Stomach (tissue), 9 donors: ENCODE measurements around the gene FYN. TPM values are rescaled to one million over a fixed set of nuclear protein-coding genes. Genes with fewer than 3 reads are reported as not detected.

Experiments
- DNase-seq, 2 donors: peaks; one replicate each; pipeline versions ENCODE4 v3.0.0 to v3.0.0-alpha.2; 2013 to 2019
- H3K27ac ChIP-seq, 5 donors: fragments of 200-600 bp in 4 of 5; sonication (generic) in 4 of 5; one replicate each; pipeline ENCODE4 v1.5.1; 2013 to 2019; ENCODE audit warnings: mild to moderate bottlenecking in 1 of 5, moderate library complexity in 1 of 5
- H3K27me3 ChIP-seq, 3 donors: fragments of 200-600 bp; sonication (generic); one replicate each; pipeline ENCODE4 v1.5.1; 2017 to 2019; ENCODE audit warnings: mixed run types in 1 of 3
- H3K36me3 ChIP-seq, 4 donors: fragments of 200-600 bp; sonication (generic); 1 replicate in 3 of 4; 2 replicates in 1 of 4; pipeline ENCODE4 v1.5.1; 2016 to 2019
- H3K4me1 ChIP-seq, 4 donors: fragments of 200-600 bp; sonication (generic); one replicate each; pipeline ENCODE4 v1.5.1; 2016 to 2019
- H3K4me3 ChIP-seq, 4 donors: fragments of 200-600 bp; sonication (generic) in 3 of 4; one replicate each; pipeline ENCODE4 v1.5.1; 2016 to 2019; ENCODE audit warnings: mild to moderate bottlenecking in 1 of 4
- H3K9me3 ChIP-seq, 4 donors: fragments of 200-600 bp; sonication (generic); one replicate each; pipeline ENCODE4 v1.5.1; 2016 to 2019
- EP300 ChIP-seq: sonication (generic); formaldehyde crosslinking; IDR thresholded peaks from one replicate; pipeline ENCODE4 v1.6.1; 2017; ENCODE audit warnings: antibody characterized with exemption
- POLR2A ChIP-seq, 4 donors: fragments of 450-650 bp; IDR thresholded peaks; one replicate each; pipeline ENCODE4 v1.6.1; 2016; ENCODE audit warnings: antibody characterized with exemption in 4 of 4, control low read depth in 2 of 4, mild to moderate bottlenecking in 1 of 4, moderate library complexity in 1 of 4
- POLR2AphosphoS5 ChIP-seq, 3 donors: sonication (generic); formaldehyde crosslinking; IDR thresholded peaks; one replicate each; pipeline ENCODE4 v1.6.1; 2016; ENCODE audit warnings: antibody characterized with exemption in 3 of 3
- WGBS, 5 donors: extraction: QIAGEN DNeasy Blood & Tissue Kit in 3 of 5; methylation state at CpG; one replicate each; pipeline versions ENCODE4 v1.1.5 to v1.1.7; 2013 to 2018; 5-methylcytosine and 5-hydroxymethylcytosine counted together
- intact Hi-C: fragments of 100-400 bp; cut with DNase I; formaldehyde crosslinking; loops from one replicate; pipeline ENCODE4 v1.15.1; 2023; ENCODE audit warnings: low total_unique reads
- polyA plus RNA-seq, 3 donors: library from polyadenylated mRNA; stranded (reverse); fragments of 200-250 nt; gene quantifications; one replicate each; pipeline ENCODE4 v1.2.3, GENCODE V29; 2013
- total RNA-seq, 5 donors: library from RNA; depleted of rRNA; stranded (reverse); fragments of >200 nt; gene quantifications; one replicate each; pipeline versions ENCODE4 v1.1.0 to v1.2.3, GENCODE V29; 2014 to 2016
- TF ChIP-seq, protein P1 (sequence below), 7 experiments: fragments of 450-650 bp in 4 of 7; fragments of 200-600 bp in 3 of 7; sonication (generic) in 3 of 7; IDR thresholded peaks; one replicate each; pipeline ENCODE4 v1.5.1; 2016 to 2019; ENCODE audit warnings: antibody characterized with exemption in 7 of 7, control low read depth in 2 of 7, mild to moderate bottlenecking in 1 of 7
- donor health status: healthy with polysubstance abuse.
- donor health status: Bipolar disorder and iron deficiency.
- donor health status: healthy.

The FYN gene
- total and polyA plus RNA-seq, 8 donors = 8.4 to 146 (median 37.1) TPM

DNA sequence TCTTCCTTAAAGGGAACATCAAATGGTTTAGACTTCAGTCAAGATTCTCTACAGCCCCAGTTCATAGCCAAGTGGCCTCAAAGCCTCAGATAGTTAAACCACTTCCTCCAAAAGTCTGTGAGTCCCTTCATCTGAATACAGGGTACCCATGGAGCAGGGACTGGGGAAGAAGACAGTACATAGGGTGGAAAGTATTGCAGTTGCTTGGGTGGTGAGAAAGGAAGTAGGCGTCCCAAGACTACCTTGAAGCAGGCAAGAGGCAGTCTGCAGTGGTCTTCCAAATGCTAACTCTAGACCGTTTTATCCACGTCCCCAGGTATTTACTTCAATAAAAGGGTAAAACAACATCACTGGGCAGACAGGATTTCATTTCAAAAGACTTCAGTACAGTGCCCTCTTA, 2.0 kb downstream of the FYN start:
- H3K4me3 ChIP-seq = peak overlapping the region; percentile 68 to 88 (median 79)
- intact Hi-C loops = loop anchor here (10.0 kb wide), 2 partner anchors 124 to 146 kb away; no protein-coding TSS in a partner anchor
- 15 to 38% (median 19%) methylated on average over 3 of the region's 3 CpGs for WGBS, 5 donors
- TF ChIP-seq, protein P1, sequence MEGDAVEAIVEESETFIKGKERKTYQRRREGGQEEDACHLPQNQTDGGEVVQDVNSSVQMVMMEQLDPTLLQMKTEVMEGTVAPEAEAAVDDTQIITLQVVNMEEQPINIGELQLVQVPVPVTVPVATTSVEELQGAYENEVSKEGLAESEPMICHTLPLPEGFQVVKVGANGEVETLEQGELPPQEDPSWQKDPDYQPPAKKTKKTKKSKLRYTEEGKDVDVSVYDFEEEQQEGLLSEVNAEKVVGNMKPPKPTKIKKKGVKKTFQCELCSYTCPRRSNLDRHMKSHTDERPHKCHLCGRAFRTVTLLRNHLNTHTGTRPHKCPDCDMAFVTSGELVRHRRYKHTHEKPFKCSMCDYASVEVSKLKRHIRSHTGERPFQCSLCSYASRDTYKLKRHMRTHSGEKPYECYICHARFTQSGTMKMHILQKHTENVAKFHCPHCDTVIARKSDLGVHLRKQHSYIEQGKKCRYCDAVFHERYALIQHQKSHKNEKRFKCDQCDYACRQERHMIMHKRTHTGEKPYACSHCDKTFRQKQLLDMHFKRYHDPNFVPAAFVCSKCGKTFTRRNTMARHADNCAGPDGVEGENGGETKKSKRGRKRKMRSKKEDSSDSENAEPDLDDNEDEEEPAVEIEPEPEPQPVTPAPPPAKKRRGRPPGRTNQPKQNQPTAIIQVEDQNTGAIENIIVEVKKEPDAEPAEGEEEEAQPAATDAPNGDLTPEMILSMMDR (IDR thresholded peaks at IDR 0.05) = no peak
- TF ChIP-seq EP300 (no peak), POLR2A (IDR thresholded peaks at IDR 0.05) (no peak), POLR2AphosphoS5 (IDR thresholded peaks at IDR 0.05) (no peak)
- H3K27ac ChIP-seq = peak overlapping the region; percentile 45 to 92 (median 86)
- H3K9me3 ChIP-seq = peaks cover 0 to 6% (median 0%) of the 10 kb centered on the region in 4 donors
- no peaks in the 10 kb centered on the region for H3K36me3 ChIP-seq
- DNase-seq = peak in 1 of 2 donors; percentile 56
- H3K27me3 ChIP-seq = peaks cover 0 to 11% (median 0%) of the 10 kb centered on the region in 3 donors
- peaks cover 5 to 51% (median 37%) of the 10 kb centered on the region in 4 donors for H3K4me1 ChIP-seq

DNA sequence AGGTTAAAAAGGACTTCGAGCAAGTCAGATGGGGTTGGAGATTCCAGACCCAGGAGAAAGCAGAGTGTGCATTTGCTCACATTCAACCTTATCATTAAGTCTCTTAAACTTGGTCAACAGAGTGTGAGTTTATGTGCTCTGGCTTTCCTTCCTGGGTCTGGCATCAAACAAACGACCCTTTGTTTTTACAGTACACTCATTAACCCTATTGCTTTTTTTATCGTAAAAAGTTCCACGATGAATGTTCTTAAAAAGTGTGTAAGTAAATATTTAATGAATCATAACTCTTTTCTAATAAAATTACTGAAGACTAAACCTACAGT, 2.5 kb downstream of the FYN start:
- DNase-seq = peak in 1 of 2 donors; percentile 59

DNA sequence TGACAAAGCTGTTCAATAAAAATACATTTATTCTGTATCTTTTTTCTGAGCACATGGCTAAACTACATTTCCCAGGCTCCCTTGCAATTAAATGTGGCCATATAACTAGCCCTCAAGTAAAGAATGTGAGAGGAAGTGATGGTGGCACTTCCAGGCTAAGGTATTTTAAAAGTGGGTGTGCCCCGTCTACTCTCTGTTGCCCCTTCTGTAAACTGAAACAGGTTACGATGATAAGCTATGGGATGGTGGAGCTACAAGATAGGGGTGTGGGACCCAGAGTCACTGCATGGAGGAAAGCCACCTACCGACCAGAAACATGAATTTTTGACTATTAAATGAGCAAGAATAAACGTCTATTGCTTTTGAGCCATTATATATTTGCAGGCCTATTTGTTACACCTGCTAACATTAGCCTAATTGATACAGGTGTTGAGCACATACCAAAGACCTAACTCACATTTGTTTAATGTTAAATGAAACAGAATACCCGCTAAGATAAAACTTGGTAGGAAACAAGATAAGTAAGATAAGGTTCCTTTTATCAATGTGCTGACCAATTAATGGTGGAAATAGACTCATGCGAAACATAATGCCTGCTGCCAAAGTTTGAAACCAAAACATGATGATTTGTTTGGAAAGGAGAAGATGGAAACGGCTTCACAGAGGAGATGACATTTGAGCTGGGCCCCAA, 3.1 kb downstream of the FYN start:
- TF ChIP-seq POLR2AphosphoS5 (IDR thresholded peaks at IDR 0.05) = no peak
- TF ChIP-seq, protein P1 (IDR thresholded peaks at IDR 0.05) = no peak
- intact Hi-C loops = loop anchor here (10.0 kb wide), 2 partner anchors 125 to 145 kb away; no protein-coding TSS in a partner anchor
- 26 to 45% (median 41%) methylated on average over 7 of the region's 7 CpGs for WGBS, 5 donors
- peak overlapping the region in 3 of 5 donors; percentile 86 to 92 (median 91) for H3K27ac ChIP-seq
- no peak for DNase-seq
- peaks cover 0 to 6% (median 0%) of the 10 kb centered on the region in 4 donors for H3K9me3 ChIP-seq
- H3K27me3 ChIP-seq = peaks cover 0 to 8% (median 0%) of the 10 kb centered on the region in 3 donors
- peak overlapping the region in 2 of 4 donors; percentile 68 to 77 for H3K4me3 ChIP-seq
- H3K36me3 ChIP-seq = no peaks in the 10 kb centered on the region
- peaks cover 5 to 60% (median 42%) of the 10 kb centered on the region in 4 donors for H3K4me1 ChIP-seq

More for the DNA sequence above, 2.5 kb downstream of the FYN start:
- WGBS, 5 donors = 13 to 33% (median 27%) methylated on average over 4 of the region's 4 CpGs
- Histone ChIP-seq H3K9me3 (peaks cover 0 to 6% (median 0%) of the 10 kb centered on the region in 4 donors), H3K4me3 (peak overlapping the region in 3 of 4 donors; percentile 68 to 81 (median 77)), H3K4me1 (peaks cover 5 to 56% (median 39%) of the 10 kb centered on the region in 4 donors), H3K27ac (peak overlapping the region in 4 of 5 donors; percentile 77 to 92 (median 88)), H3K27me3 (peaks cover 0 to 10% (median 0%) of the 10 kb centered on the region in 3 donors), H3K36me3 (no peaks in the 10 kb centered on the region)
- intact Hi-C loops = loop anchor here (10.0 kb wide), 2 partner anchors 124 to 146 kb away; no protein-coding TSS in a partner anchor
- TF ChIP-seq, protein P1 (IDR thresholded peaks at IDR 0.05) = no peak
- no peak for TF ChIP-seq EP300
- no peak for TF ChIP-seq POLR2AphosphoS5 (IDR thresholded peaks at IDR 0.05)
- TF ChIP-seq POLR2A (IDR thresholded peaks at IDR 0.05) = no peak

DNA sequence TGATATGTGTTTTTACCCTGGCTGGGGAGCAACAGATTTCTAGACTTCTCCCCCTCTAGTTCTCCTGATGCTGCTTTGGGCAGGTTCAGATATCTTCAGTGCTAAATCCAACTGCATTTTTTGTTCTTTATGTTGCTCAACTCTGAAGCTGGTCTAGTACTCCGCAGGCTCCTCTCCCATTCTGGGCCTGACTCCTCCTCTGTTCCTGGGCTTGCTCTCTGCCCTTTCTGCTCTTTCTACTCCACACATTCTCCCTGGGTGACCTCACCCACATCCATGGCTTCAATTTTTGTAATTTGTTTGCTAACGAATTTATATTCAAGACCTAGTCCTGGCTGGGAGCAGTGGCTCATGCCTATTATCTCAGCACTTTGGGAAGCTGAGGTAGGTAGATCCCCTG, 6.4 kb downstream of the FYN start:
- DNase-seq = no peak
- no peak for TF ChIP-seq EP300
- TF ChIP-seq, protein P1 (IDR thresholded peaks at IDR 0.05) = no peak
- no peak for TF ChIP-seq POLR2AphosphoS5 (IDR thresholded peaks at IDR 0.05)
- no peak for TF ChIP-seq POLR2A (IDR thresholded peaks at IDR 0.05)
- no peaks in the 10 kb centered on the region for H3K36me3 ChIP-seq
- intact Hi-C loops = no loop called here
- H3K4me1 ChIP-seq = peaks cover 5 to 63% (median 37%) of the 10 kb centered on the region in 4 donors
- no peaks in the 10 kb centered on the region for H3K27me3 ChIP-seq
- H3K4me3 ChIP-seq = no peak overlapping the region
- peaks cover 0 to 6% (median 0%) of the 10 kb centered on the region in 4 donors for H3K9me3 ChIP-seq
- WGBS, 5 donors = 79 to 90% (median 86%) methylated on average over 2 of the region's 2 CpGs
- H3K27ac ChIP-seq = no peak overlapping the region
